ENCODE data around the gene ATP4B.

Gene ATP4B

GRCh38 chr13:113605461-113605860, 52.5 kb downstream of the ATP4B start:
- Histone ChIP-seq H3K27me3 (no peaks in the 10 kb centered on the region), H3K27ac (no peak overlapping the region), H3K4me1 (no peaks in the 10 kb centered on the region), H3K9me3 (no peaks in the 10 kb centered on the region), H3K36me3 (peaks cover 0 to 26% (median 0%) of the 10 kb centered on the region in 3 donors), H3K4me3 (no peak overlapping the region)
- no peak for DNase-seq
- intact Hi-C loops (cut with DNase I; ENCODE audit: low total_unique reads): no loop called here
- no peak for TF ChIP-seq CTCF (IDR thresholded peaks at IDR 0.05)

- no peaks in the 10 kb centered on the region for H3K27me3 ChIP-seq
- no peak for TF ChIP-seq CTCF (IDR thresholded peaks at IDR 0.05)
- H3K27ac ChIP-seq: no peak overlapping the region
- H3K36me3 ChIP-seq: peaks cover 0 to 20% (median 0%) of the 10 kb centered on the region in 3 donors
- H3K4me3 ChIP-seq: no peak overlapping the region
- no peak for DNase-seq
- intact Hi-C loops (cut with DNase I; ENCODE audit: low total_unique reads): no loop called here
- H3K4me1 ChIP-seq: no peaks in the 10 kb centered on the region
- H3K9me3 ChIP-seq: no peaks in the 10 kb centered on the region
Measured at GRCh38 chr13:113604186-113604585, 53.8 kb downstream of the ATP4B start.

- peaks cover 0 to 21% (median 0%) of the 10 kb centered on the region in 3 donors for H3K36me3 ChIP-seq
- H3K4me1 ChIP-seq: no peaks in the 10 kb centered on the region
- TF ChIP-seq CTCF (IDR thresholded peaks at IDR 0.05): no peak
- H3K27ac ChIP-seq: no peak overlapping the region
- no peak for DNase-seq
- H3K4me3 ChIP-seq: no peak overlapping the region
- no peaks in the 10 kb centered on the region for H3K27me3 ChIP-seq
- H3K9me3 ChIP-seq: no peaks in the 10 kb centered on the region
- intact Hi-C loops (cut with DNase I; ENCODE audit: low total_unique reads): no loop called here
Measured at GRCh38 chr13:113603116-113603710, 54.8 kb downstream of the ATP4B start.

GRCh38 chr13:113602291-113602988, 55.6 kb downstream of the ATP4B start:
- DNase-seq: no peak
- intact Hi-C loops (cut with DNase I; ENCODE audit: low total_unique reads): no loop called here

More at GRCh38 chr13:113602291-113602988, 55.6 kb downstream of the ATP4B start:
- peaks cover 0 to 22% (median 0%) of the 10 kb centered on the region in 3 donors for H3K36me3 ChIP-seq
- H3K27me3 ChIP-seq: no peaks in the 10 kb centered on the region
- no peak overlapping the region for H3K4me3 ChIP-seq
- TF ChIP-seq CTCF (IDR thresholded peaks at IDR 0.05): no peak
- H3K9me3 ChIP-seq: no peaks in the 10 kb centered on the region
- H3K4me1 ChIP-seq: no peaks in the 10 kb centered on the region
- H3K27ac ChIP-seq: no peak overlapping the region

Measured in tibial artery (tissue), 4 donors.